ENCODE measurements around the gene MLH3. TPM values are rescaled to one million over a fixed set of nuclear protein-coding genes. Genes with fewer than 3 reads are reported as not detected.

The MLH3 gene
- total RNA-seq, 2 donors from 2014 or later = 18.2 to 23.7 TPM

- Histone ChIP-seq H3K36me3 (replicated peaks in 1 of 2; ENCODE audit: insufficient read depth in 1 of 2, low read depth in 2 of 2) (no peaks in the 10 kb centered on the region), H3K4me1 (peaks cover 30% of the 10 kb centered on the region), H3K27ac (peak overlapping the region in 3 of 4 donors; percentile 61 to 83 (median 74)), H3K4me3 (peak overlapping the region in 1 of 2 donors; percentile 86), H3K9me3 (no peaks in the 10 kb centered on the region), H3K27me3 (no peaks in the 10 kb centered on the region)
- no peak for ATAC-seq
- no peak for TF ChIP-seq POLR2A (IDR thresholded peaks at IDR 0.05)
- TF ChIP-seq, protein P1, sequence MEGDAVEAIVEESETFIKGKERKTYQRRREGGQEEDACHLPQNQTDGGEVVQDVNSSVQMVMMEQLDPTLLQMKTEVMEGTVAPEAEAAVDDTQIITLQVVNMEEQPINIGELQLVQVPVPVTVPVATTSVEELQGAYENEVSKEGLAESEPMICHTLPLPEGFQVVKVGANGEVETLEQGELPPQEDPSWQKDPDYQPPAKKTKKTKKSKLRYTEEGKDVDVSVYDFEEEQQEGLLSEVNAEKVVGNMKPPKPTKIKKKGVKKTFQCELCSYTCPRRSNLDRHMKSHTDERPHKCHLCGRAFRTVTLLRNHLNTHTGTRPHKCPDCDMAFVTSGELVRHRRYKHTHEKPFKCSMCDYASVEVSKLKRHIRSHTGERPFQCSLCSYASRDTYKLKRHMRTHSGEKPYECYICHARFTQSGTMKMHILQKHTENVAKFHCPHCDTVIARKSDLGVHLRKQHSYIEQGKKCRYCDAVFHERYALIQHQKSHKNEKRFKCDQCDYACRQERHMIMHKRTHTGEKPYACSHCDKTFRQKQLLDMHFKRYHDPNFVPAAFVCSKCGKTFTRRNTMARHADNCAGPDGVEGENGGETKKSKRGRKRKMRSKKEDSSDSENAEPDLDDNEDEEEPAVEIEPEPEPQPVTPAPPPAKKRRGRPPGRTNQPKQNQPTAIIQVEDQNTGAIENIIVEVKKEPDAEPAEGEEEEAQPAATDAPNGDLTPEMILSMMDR (IDR thresholded peaks at IDR 0.05) = no peak
- no peak for DNase-seq
- 56 to 79% methylated on average over 6 to 8 of the region's 8 CpGs for WGBS, 2 donors
- intact Hi-C loops (cut with DNase I) = no loop called here
Measured at GRCh38 chr14:75064205-75064567, 12.9 kb upstream of the MLH3 start.

- peak within 1 kb of the TSS; percentile 48 to 83 (median 68) for H3K27ac ChIP-seq
- no peaks in the 10 kb centered on the region for H3K27me3 ChIP-seq
- peak in 2 of 3 donors; percentile 29 to 45 for TF ChIP-seq POLR2A (IDR thresholded peaks at IDR 0.05)
- TF ChIP-seq, protein P1 (IDR thresholded peaks at IDR 0.05) = no peak
- intact Hi-C loops (cut with DNase I) = no loop called here
- H3K4me1 ChIP-seq = peaks cover 26% of the 10 kb centered on the region
- DNase-seq = peak; percentile 91 to 94 (median 92)
- WGBS, 2 donors = 0 to 1% methylated on average over 23 to 34 of the region's 34 CpGs
- H3K9me3 ChIP-seq = no peaks in the 10 kb centered on the region
- ATAC-seq = peak; percentile 97
- peak within 1 kb of the TSS; percentile 69 to 86 for H3K4me3 ChIP-seq
- no peaks in the 10 kb centered on the region for H3K36me3 ChIP-seq (replicated peaks in 1 of 2; ENCODE audit: insufficient read depth in 1 of 2, low read depth in 2 of 2)
Measured at GRCh38 chr14:75063491-75064204, 12.4 kb upstream of the MLH3 start, which contains the start of gene ACYP1. ACYP1 (minus strand) TSS chr14:75064024; CDS start chr14:75063553, 471 bp downstream.

DNA sequence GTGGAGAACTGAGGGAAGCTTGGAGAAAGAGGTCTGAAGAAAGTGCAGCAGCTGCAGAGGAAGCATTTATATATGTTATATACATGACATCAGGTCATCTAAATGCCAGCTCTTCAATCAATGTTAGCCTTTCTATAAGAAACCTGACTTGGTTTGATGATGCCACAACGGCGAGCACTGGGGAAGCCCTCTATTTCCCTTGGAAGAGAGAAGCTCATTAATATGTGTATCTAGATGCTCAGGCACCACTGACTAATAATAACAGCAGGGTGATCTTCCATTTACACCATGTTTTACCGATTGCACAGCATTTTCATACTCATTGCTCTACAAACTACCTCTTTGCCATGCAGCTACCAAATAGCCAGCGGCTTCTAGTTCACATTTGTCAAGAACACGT is 11.7 kb upstream of the MLH3 start:
- Histone ChIP-seq H3K27me3 (no peaks in the 10 kb centered on the region), H3K4me3 (no peak overlapping the region), H3K27ac (peak overlapping the region in 1 of 4 donors; percentile 83), H3K4me1 (peaks cover 20% of the 10 kb centered on the region), H3K36me3 (replicated peaks in 1 of 2; ENCODE audit: insufficient read depth in 1 of 2, low read depth in 2 of 2) (no peaks in the 10 kb centered on the region), H3K9me3 (no peaks in the 10 kb centered on the region)
- TF ChIP-seq, protein P1 (IDR thresholded peaks at IDR 0.05) = no peak
- TF ChIP-seq POLR2A (IDR thresholded peaks at IDR 0.05) = no peak
- DNase-seq (no peak), ATAC-seq (no peak)
- intact Hi-C loops (cut with DNase I) = no loop called here
- 29 to 33% methylated on average over 5 of the region's 5 CpGs for whole genome bisulfite sequencing, 2 donors

DNA sequence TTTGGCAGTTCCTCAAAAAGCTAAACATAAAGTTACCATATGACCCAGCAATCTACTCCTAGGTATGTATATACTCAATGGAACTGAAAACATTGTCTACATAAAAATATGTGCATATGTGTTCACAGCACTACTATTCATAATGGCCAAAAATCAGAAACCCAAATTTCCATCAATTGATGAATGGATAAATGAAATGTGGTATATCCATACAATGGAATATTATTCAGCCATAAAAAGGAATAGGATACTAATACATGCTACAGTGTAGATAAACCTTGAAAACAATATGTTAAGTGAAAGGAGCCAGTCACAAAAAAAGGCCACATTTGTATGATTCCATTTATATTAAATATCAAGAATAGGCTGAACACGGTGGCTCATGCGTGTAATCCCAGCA is 9.2 kb upstream of the MLH3 start:
- intact Hi-C loops (cut with DNase I) = no loop called here
- 73 to 100% methylated on average over 2 of the region's 2 CpGs for WGBS, 2 donors
- Histone ChIP-seq H3K4me3 (no peak overlapping the region), H3K27me3 (no peaks in the 10 kb centered on the region), H3K36me3 (replicated peaks in 1 of 2; ENCODE audit: insufficient read depth in 1 of 2, low read depth in 2 of 2) (no peaks in the 10 kb centered on the region), H3K4me1 (peaks cover 10% of the 10 kb centered on the region), H3K27ac (no peak overlapping the region), H3K9me3 (no peaks in the 10 kb centered on the region)
- TF ChIP-seq POLR2A (IDR thresholded peaks at IDR 0.05) = no peak
- TF ChIP-seq, protein P1 (IDR thresholded peaks at IDR 0.05) = no peak
- no peak for DNase-seq
- ATAC-seq = no peak

GRCh38 chr14:75059642-75060041 is 8.4 kb upstream of the MLH3 start:
- TF ChIP-seq, protein P1 (IDR thresholded peaks at IDR 0.05) = no peak
- no peak for TF ChIP-seq POLR2A (IDR thresholded peaks at IDR 0.05)
- intact Hi-C loops (cut with DNase I) = no loop called here
- no peak for ATAC-seq
- H3K36me3 ChIP-seq (replicated peaks in 1 of 2; ENCODE audit: insufficient read depth in 1 of 2, low read depth in 2 of 2) = no peaks in the 10 kb centered on the region
- H3K4me3 ChIP-seq = no peak overlapping the region
- DNase-seq = no peak
- 79 to 84% methylated on average over 2 of the region's 2 CpGs for WGBS, 2 donors
- no peaks in the 10 kb centered on the region for H3K9me3 ChIP-seq
- H3K4me1 ChIP-seq = peaks cover 10% of the 10 kb centered on the region
- no peaks in the 10 kb centered on the region for H3K27me3 ChIP-seq
- no peak overlapping the region for H3K27ac ChIP-seq

Data from body of pancreas (tissue), 4 donors.